Osteoblast (primary cell): ENCODE measurements around the gene DIP2B. TPM values are rescaled to one million over a fixed set of nuclear protein-coding genes. Genes with fewer than 3 reads are reported as not detected.

Source experiments
- DNase-seq: peaks from one replicate; pipeline ENCODE4 v3.0.0; 2011; ENCODE audit warnings: low spot score, mixed read lengths; ENCODE audit not compliant: insufficient read length; ENCODE audit errors: missing footprints
- H2AFZ ChIP-seq: 2 replicates; pipeline ENCODE4 v1.6.0; 2011; ENCODE audit warnings: mild to moderate bottlenecking, low read length
- H3K27ac ChIP-seq: 2 replicates; pipeline ENCODE4 v1.5.1; 2011; ENCODE audit warnings: mild to moderate bottlenecking, low read depth, low read length, moderate library complexity
- H3K27me3 ChIP-seq: 2 replicates; pipeline ENCODE4 v1.6.0; 2012; ENCODE audit warnings: mild to moderate bottlenecking, control low read depth, inconsistent platforms, low read length, moderate library complexity; ENCODE audit not compliant: insufficient read depth
- H3K36me3 ChIP-seq: 2 replicates; pipeline ENCODE4 v1.5.1; 2011; ENCODE audit warnings: mild to moderate bottlenecking, low read length, control low read depth, moderate library complexity; ENCODE audit not compliant: insufficient read depth
- H3K4me1 ChIP-seq: 2 replicates; pipeline ENCODE4 v1.5.1; 2011; ENCODE audit warnings: mild to moderate bottlenecking, low read length, control low read depth, moderate library complexity; ENCODE audit not compliant: insufficient read depth
- H3K4me2 ChIP-seq: 2 replicates; pipeline ENCODE4 v1.6.0; 2011; ENCODE audit warnings: mild to moderate bottlenecking, low read length; ENCODE audit not compliant: insufficient read depth
- H3K4me3 ChIP-seq: fragments of 200-600 bp; sonication (generic); 3 replicates; pipeline ENCODE4 v1.5.1; 2012; ENCODE audit warnings: mild to moderate bottlenecking, low read length, inconsistent platforms; ENCODE audit not compliant: insufficient read depth
- H3K79me2 ChIP-seq: 2 replicates; pipeline ENCODE4 v1.6.0; 2012; ENCODE audit warnings: mild to moderate bottlenecking, low read length, control low read depth, inconsistent platforms; ENCODE audit not compliant: insufficient read depth
- H3K9me3 ChIP-seq: 2 replicates; pipeline ENCODE4 v1.5.1; 2011; ENCODE audit warnings: low read depth, low read length, control low read depth
- H4K20me1 ChIP-seq: 2 replicates; pipeline ENCODE4 v1.6.0; 2012; ENCODE audit warnings: mild to moderate bottlenecking, low read length, control low read depth; ENCODE audit not compliant: insufficient read depth
- CTCF ChIP-seq: IDR thresholded peaks from 2 replicates; pipeline ENCODE4 v1.5.1; 2011; ENCODE audit warnings: mild to moderate bottlenecking, low read depth, low read length, moderate library complexity; ENCODE audit errors: extremely low read depth
- total RNA-seq: library from RNA; depleted of rRNA; stranded (reverse); fragments of >200 nt; gene quantifications from 2 replicates; pipeline ENCODE4 v1.2.3, GENCODE V29; 2012

The DIP2B gene
- total RNA-seq, 1 donor, result 28.2 TPM

- Histone ChIP-seq H3K4me3 (no peak overlapping the region), H3K9me3 (no peaks in the 10 kb centered on the region), H2AFZ (no peak overlapping the region), H3K4me1 (no peaks in the 10 kb centered on the region), H3K27ac (no peak overlapping the region), H4K20me1 (no peaks in the 10 kb centered on the region), H3K4me2 (no peak overlapping the region), H3K36me3 (peaks cover 24% of the 10 kb centered on the region), H3K27me3 (no peaks in the 10 kb centered on the region), H3K79me2 (no peaks in the 10 kb centered on the region)
- TF ChIP-seq CTCF, result no peak
- DNase-seq, result no peak
Observed at GRCh38 chr12:50747817-50748216, 243.0 kb downstream of the DIP2B start.

- Histone ChIP-seq H3K79me2 (no peaks in the 10 kb centered on the region), H3K4me3 (no peak overlapping the region), H3K4me1 (no peaks in the 10 kb centered on the region), H2AFZ (no peak overlapping the region), H3K36me3 (peaks cover 15% of the 10 kb centered on the region), H3K27ac (no peak overlapping the region), H3K27me3 (no peaks in the 10 kb centered on the region), H3K4me2 (no peak overlapping the region), H3K9me3 (no peaks in the 10 kb centered on the region), H4K20me1 (no peaks in the 10 kb centered on the region)
- no peak for DNase-seq
- no peak for TF ChIP-seq CTCF
Observed at GRCh38 chr12:50749459-50749882, 244.7 kb downstream of the DIP2B start.

GRCh38 chr12:50750366-50750765 lies 245.6 kb downstream of the DIP2B start:
- Histone ChIP-seq H3K27me3 (no peaks in the 10 kb centered on the region), H3K79me2 (no peaks in the 10 kb centered on the region), H3K4me2 (no peak overlapping the region), H3K27ac (no peak overlapping the region), H4K20me1 (no peaks in the 10 kb centered on the region), H3K9me3 (no peaks in the 10 kb centered on the region), H3K4me1 (no peaks in the 10 kb centered on the region), H3K4me3 (no peak overlapping the region), H2AFZ (no peak overlapping the region), H3K36me3 (peaks cover 8% of the 10 kb centered on the region)
- no peak for DNase-seq
- no peak for TF ChIP-seq CTCF

- no peak overlapping the region for H3K4me3 ChIP-seq
- H3K9me3 ChIP-seq, result no peaks in the 10 kb centered on the region
- peak; percentile 78 for DNase-seq
- no peak overlapping the region for H3K27ac ChIP-seq
- H3K4me2 ChIP-seq, result no peak overlapping the region
- no peak overlapping the region for H2AFZ ChIP-seq
- no peaks in the 10 kb centered on the region for H3K4me1 ChIP-seq
- no peaks in the 10 kb centered on the region for H4K20me1 ChIP-seq
- no peaks in the 10 kb centered on the region for H3K79me2 ChIP-seq
- TF ChIP-seq CTCF, result no peak
- H3K36me3 ChIP-seq, result no peaks in the 10 kb centered on the region
- H3K27me3 ChIP-seq, result no peaks in the 10 kb centered on the region
Observed at GRCh38 chr12:50751948-50752721, 247.3 kb downstream of the DIP2B start.
